ENCODE results near the gene TIAM1.

TIAM1 gene

GRCh38 chr21:31351960-31352359 is 7.9 kb upstream of the TIAM1 start:
- DNase-seq: no peak

DNA sequence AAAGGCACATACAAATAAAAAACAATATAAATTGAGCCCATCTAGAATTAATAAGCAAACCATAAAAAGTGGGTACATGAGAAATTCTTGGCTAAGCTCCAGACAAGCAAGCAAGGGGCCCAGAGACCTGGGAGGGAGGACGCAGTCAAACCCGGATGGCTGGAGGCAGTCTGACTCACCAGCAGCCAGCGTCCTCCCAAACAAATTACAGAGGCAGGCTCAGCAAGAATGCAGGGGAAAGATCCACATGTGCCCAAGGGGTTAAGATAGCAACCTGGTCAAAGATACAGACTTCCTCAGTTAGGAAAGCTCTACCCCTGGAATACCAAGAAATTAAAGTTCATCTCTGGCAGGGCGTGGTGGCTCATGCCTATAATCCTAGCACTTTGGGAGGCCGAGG is 7.4 kb upstream of the TIAM1 start:
- no peak for DNase-seq

GRCh38 chr21:31349208-31349607 is 5.1 kb upstream of the TIAM1 start:
- no peak for DNase-seq

DNA sequence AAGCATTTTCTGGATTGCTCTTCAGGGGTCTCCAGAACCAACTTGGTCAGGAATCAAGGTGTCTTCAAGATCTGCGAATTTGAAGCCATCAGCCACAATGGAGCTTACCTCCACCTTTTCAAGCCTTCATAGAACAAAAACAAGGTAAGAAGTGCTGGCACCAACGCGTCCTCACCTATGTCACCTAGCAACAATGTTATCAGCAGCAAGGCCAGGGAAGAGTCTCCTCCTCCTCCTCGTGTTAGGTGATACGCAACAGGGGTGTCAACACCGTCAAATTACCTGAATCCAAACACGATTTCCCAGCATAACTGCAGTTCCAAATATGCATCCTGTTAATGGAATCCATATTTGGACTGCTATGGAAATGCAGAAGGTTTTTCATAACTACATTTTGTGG is 4.1 kb upstream of the TIAM1 start:
- no peak for DNase-seq

DNA sequence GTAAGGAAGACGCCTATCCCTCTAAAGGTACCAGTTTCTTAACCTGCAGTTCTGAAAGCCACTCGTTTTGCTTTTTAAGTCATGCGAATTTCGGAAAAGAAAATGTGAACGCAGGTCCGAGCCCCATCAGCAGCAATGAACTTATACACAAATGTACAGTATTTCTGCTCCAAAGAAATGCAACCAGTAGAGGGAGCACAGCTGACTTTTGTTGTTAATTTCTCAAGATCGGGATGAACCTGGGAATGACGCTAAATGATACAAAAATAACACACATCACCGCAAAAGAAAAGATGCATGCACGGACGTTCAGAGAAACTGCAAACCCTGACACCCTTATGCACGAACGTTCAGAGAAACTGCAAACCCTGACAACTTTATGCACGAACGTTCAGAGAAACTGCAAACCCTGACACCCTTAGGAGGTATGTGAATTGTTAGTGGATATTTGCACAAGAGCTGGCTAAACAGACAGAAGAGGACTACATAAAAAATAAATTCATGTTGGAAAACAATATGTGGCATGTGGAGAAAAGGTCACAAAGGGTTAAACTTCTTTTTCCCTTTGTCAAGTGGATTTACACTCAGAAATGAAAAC is 3.5 kb upstream of the TIAM1 start:
- DNase-seq: no peak

- DNase-seq: no peak
Measured at GRCh38 chr21:31346256-31346821, 2.3 kb upstream of the TIAM1 start.

- DNase-seq: no peak
Measured at GRCh38 chr21:31345136-31345535, 1.1 kb upstream of the TIAM1 start.

GRCh38 chr21:31343030-31343510 is 991 bp downstream of the TIAM1 start:
- no peak for DNase-seq

GRCh38 chr21:31342348-31342747 is 1.7 kb downstream of the TIAM1 start:
- no peak for DNase-seq

DNA sequence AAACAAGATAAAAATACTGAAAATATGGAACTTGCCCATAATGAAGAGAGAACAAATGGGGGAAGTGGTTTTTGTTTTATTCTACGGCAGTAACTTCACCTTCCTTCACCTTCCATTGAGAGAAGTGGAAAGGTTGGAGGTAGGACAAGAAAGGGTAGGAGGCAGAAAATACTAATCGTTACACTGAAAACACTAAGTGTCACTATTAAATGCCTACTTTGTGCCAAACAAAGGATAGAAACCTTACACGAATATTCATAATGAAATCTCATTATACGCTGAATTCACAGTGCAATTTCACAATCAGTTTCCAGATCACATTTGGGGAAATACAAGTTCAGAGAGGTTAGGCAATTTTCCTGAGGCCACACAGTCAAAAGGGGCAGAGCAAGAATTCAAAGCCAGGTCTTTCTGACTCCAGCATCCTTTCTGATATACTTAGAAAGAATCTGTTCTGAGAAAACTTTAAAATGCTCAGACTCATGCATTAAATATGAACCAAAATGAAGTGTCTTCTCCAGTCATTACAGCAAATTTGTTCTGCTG is 3.0 kb downstream of the TIAM1 start:
- no peak for DNase-seq

DNA sequence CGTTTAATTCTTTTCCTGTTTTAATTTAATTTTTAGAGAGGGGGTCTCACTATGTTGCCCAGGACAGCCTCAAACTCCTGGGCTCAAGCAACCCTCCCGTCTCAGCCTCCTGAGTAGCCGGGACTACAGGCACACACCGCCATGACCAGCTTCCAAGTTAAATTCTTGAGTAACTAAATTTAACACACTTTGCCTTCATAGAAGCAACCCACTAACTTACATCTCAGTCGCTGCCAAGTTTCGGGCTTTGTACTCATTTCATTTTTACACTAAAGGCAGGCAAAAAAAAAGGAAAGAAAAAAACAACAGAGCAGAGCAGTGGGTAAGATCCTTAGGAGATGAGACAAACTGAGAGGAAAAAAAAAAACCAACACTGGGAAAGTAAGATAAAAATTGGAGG is 3.5 kb downstream of the TIAM1 start:
- DNase-seq: no peak

- peak; percentile 9 for DNase-seq
Measured at GRCh38 chr21:31339721-31340120, 4.3 kb downstream of the TIAM1 start.

- no peak for DNase-seq
Measured at GRCh38 chr21:31338908-31339368, 5.1 kb downstream of the TIAM1 start.

GRCh38 chr21:31337996-31338907 is 5.8 kb downstream of the TIAM1 start:
- no peak for DNase-seq

GRCh38 chr21:31337086-31337485 is 7.0 kb downstream of the TIAM1 start:
- no peak for DNase-seq

GRCh38 chr21:31336739-31337040 is 7.4 kb downstream of the TIAM1 start:
- DNase-seq: no peak

- no peak for DNase-seq
Measured at GRCh38 chr21:31335957-31336738, 7.9 kb downstream of the TIAM1 start.

GRCh38 chr21:31334648-31335121 is 9.4 kb downstream of the TIAM1 start:
- DNase-seq: no peak

DNA sequence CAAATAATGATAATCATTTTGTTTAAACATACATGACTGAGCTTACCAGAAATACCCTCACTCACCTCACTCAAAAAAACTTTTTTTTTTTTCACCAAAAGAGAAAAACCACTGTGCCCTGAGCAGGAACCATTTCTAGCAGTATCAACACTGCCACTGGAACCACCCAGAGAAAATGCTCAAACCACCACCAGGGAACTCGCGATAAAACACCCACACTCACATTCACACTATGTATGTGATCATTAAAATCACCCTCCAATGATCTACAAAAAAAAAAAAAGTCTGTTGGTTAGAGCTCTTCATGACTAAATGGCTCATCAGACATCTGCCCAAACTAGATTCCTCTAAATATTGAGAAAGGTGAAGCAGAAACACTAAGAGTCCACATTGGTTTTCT is 11.5 kb downstream of the TIAM1 start:
- DNase-seq: no peak

DNA sequence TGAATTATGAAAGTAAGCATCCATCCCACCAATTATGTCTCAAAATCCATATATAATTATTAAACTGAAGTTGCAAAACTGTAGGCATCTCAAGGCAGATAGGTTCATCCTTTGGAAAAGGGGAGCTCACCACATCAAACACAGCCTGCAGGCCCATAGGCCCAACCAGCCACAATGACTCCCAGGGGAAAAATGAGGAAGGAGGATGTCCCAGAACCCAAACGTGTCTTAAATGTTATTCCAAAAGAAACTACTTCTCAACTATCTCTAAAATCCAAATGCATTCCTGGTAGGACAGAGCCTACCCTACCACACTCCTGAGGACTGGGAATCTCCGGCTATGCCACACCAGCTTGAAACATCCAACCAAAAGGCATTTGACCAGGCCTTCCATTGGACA is 12.8 kb downstream of the TIAM1 start:
- no peak for DNase-seq

DNA sequence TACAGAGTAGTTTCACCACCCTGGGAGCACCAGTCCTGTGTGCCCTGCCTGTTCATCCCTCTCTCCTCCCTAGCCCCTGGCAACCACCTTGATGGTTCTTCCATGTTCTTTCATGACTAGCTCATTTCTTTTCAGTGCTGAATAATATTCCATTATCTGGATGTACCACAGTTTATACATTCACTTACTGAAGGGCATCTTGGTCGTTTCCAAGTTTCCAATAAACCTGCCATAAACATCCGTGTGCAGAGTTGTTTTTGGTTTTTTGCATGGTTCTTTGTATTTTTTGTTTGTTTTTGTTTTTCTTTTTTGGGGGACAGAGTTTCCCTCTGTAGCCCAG is 13.9 kb downstream of the TIAM1 start:
- DNase-seq: no peak

DNA sequence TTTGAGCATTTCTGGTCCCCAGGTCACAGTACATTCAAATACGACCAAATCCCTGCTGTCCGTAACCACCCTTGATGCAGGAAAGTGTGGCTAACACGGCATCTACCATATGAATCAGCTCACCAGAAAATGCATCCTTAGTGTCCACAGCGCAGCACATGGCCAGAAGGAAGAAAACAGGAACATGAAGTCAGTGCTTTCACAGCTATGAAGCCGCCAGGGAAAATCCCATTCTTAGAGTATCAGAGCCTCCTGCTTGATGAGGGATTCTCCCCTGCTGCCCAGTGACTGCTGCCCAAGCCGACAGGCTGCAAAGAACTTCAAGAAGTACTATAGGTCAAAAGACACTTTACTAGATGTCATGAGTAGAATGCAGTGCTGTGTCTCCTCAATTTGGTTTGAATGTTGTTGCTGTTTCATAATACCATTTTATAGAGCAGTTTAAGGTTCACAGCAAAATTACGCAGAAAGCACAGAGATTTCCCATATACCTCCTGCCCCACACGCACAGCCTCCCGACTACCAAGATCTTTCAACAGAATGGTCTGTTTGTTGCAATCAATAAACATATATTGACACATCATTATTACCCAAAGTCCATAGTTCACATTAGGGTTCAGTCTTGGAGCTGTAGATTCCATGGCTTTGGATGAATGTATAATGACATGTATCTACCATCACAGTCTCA is 14.5 kb downstream of the TIAM1 start:
- DNase-seq: no peak

Data from CD4-positive, alpha-beta T cell treated with Interferon gamma for 1 hour (primary cell).